GM18508 (cell line): ENCODE measurements around the gene AK4.
A peak's percentile ranks its signal among the peaks of the same experiment; 100 is the strongest.
"Not testable (repeated sequence)": the region's sequence is repeated elsewhere in the genome, so short reads cannot be mapped to it uniquely, and the experiment has no call there.

Experiments
- ATAC-seq: cut with Tn5 transposase; IDR thresholded peaks from one replicate; pipeline ENCODE4 v1.9.1; 2021; ENCODE audit warnings: moderate number of reproducible peaks; ENCODE audit not compliant: insufficient read depth, unreplicated experiment

AK4 gene

GRCh38 chr1:65148178-65148547, at the start of gene AK4:
AK4 (plus strand) TSS chr1:65148203; CDS start chr1:65148408, 205 bp downstream.
- ATAC-seq: peak; percentile 6

GRCh38 chr1:65103807-65104206, 44.2 kb upstream of the AK4 start:
- ATAC-seq: no peak

- no peak for ATAC-seq
Observed at GRCh38 chr1:65104854-65105534, 43.0 kb upstream of the AK4 start.

- no peak for ATAC-seq
Observed at GRCh38 chr1:65105596-65105995, 42.4 kb upstream of the AK4 start.

GRCh38 chr1:65108025-65108642, 39.9 kb upstream of the AK4 start:
- no peak for ATAC-seq

- ATAC-seq: no peak
Observed at GRCh38 chr1:65109487-65109886, 38.5 kb upstream of the AK4 start.

- no peak for ATAC-seq
Observed at GRCh38 chr1:65112811-65113210, 35.2 kb upstream of the AK4 start.

GRCh38 chr1:65113298-65113697, 34.7 kb upstream of the AK4 start:
- ATAC-seq: no peak

- ATAC-seq: no peak
Observed at GRCh38 chr1:65114322-65114721, 33.7 kb upstream of the AK4 start.

- ATAC-seq: no peak
Observed at GRCh38 chr1:65119951-65120350, 28.1 kb upstream of the AK4 start.

- not testable (repeated sequence) for ATAC-seq
Observed at GRCh38 chr1:65129104-65129503, 18.9 kb upstream of the AK4 start.

- no peak for ATAC-seq
Observed at GRCh38 chr1:65138524-65138923, 9.5 kb upstream of the AK4 start.

- not testable (repeated sequence) for ATAC-seq
Observed at GRCh38 chr1:65139793-65140192, 8.2 kb upstream of the AK4 start.

- ATAC-seq: no peak
Observed at GRCh38 chr1:65141394-65141793, 6.6 kb upstream of the AK4 start.

- ATAC-seq: no peak
Observed at GRCh38 chr1:65141918-65142317, 6.1 kb upstream of the AK4 start.

- ATAC-seq: not testable (repeated sequence)
Observed at GRCh38 chr1:65143112-65143658, 4.8 kb upstream of the AK4 start.

- no peak for ATAC-seq
Observed at GRCh38 chr1:65146908-65147423, 1.0 kb upstream of the AK4 start.

- peak; percentile 51 for ATAC-seq
Observed at GRCh38 chr1:65147424-65148177, 402 bp upstream of the AK4 start.

GRCh38 chr1:65148548-65149350, 746 bp downstream of the AK4 start:
- ATAC-seq: peak; percentile 22
